CD4-positive, alpha-beta T cell (primary cell): Measurements from ENCODE around the gene BCDIN3D. TPM values are rescaled to one million over a fixed set of nuclear protein-coding genes. Genes with fewer than 3 reads are reported as not detected.

ENCODE experiments used
- ATAC-seq: fragments of 200-7000 bp; cut with Tn5 transposase; one replicate; pipeline ENCODE4 v1.10.0; 2022; ENCODE audit warnings: mild to moderate bottlenecking; ENCODE audit not compliant: poor library complexity
- CTCF ChIA-PET: fragments of 350-600 bp; sonication (Branson Sonifier 250); formaldehyde crosslinking; loops from one replicate; lab custom pipeline; 2021; ENCODE audit warnings: antibody characterized with exemption, inconsistent platforms; lab: Charles Lee
- POLR2A ChIA-PET: fragments of 350-600 bp; sonication (Branson Sonifier 250); formaldehyde crosslinking; loops from one replicate; lab custom pipeline; 2021; ENCODE audit warnings: antibody characterized with exemption, inconsistent platforms; lab: Charles Lee
- DNase-seq, 14 experiments: peaks; one replicate each; pipeline ENCODE4 v3.0.0-alpha.2; 2013 to 2020; ENCODE audit warnings: mixed read lengths in 2 of 14
- H3K27ac ChIP-seq, 2 donors: one replicate each; pipeline versions ENCODE4 v1.5.1 to v1.7.0; 2013; ENCODE audit warnings: low read length in 2 of 2, low read depth in 1 of 2, mild to moderate bottlenecking in 1 of 2
- H3K27me3 ChIP-seq, 2 experiments: 1 replicate in 1 of 2; 2 replicates in 1 of 2; pipeline versions ENCODE4 v1.6.1 to v1.7.0; 2013; ENCODE audit warnings: low read length in 2 of 2, control low read depth in 1 of 2, mild to moderate bottlenecking in 1 of 2, moderate library complexity in 1 of 2; ENCODE audit not compliant: insufficient read depth in 2 of 2, control insufficient read depth in 1 of 2
- H3K36me3 ChIP-seq: one replicate; pipeline ENCODE4 v1.6.1; 2013; ENCODE audit warnings: low read length, control low read depth; ENCODE audit not compliant: insufficient read depth
- H3K4me1 ChIP-seq: one replicate; pipeline ENCODE4 v1.6.1; 2013; ENCODE audit warnings: low read length, control low read depth; ENCODE audit not compliant: insufficient read depth
- H3K4me3 ChIP-seq: one replicate; pipeline ENCODE4 v1.5.1; 2013; ENCODE audit warnings: mild to moderate bottlenecking, low read length, moderate library complexity
- H3K9me3 ChIP-seq, 2 experiments: 1 replicate in 1 of 2; 2 replicates in 1 of 2; pipeline versions ENCODE4 v1.6.1 to v1.7.0; 2013; ENCODE audit warnings: low read length in 2 of 2, mild to moderate bottlenecking in 2 of 2, control low read depth in 1 of 2, moderate library complexity in 1 of 2; ENCODE audit not compliant: control insufficient read depth in 1 of 2, insufficient read depth in 1 of 2
- H3K27ac Mint-ChIP-seq: one replicate; pipeline ENCODE4 v1.8.0; 2020; ENCODE audit warnings: mixed read lengths
- H3K27me3 Mint-ChIP-seq: one replicate; pipeline ENCODE4 v1.8.0; 2021; ENCODE audit warnings: mixed read lengths
- H3K36me3 Mint-ChIP-seq: one replicate; pipeline ENCODE4 v1.8.0; 2021; ENCODE audit warnings: low read depth, mixed read lengths
- H3K4me1 Mint-ChIP-seq: one replicate; pipeline ENCODE4 v1.8.0; 2021; ENCODE audit warnings: low read depth, mixed read lengths
- H3K4me3 Mint-ChIP-seq: one replicate; pipeline ENCODE4 v1.8.0; 2020; ENCODE audit warnings: mild to moderate bottlenecking, mixed read lengths
- H3K9me3 Mint-ChIP-seq: one replicate; pipeline ENCODE4 v1.8.0; 2020; ENCODE audit warnings: mixed read lengths
- CTCF ChIP-seq: fragments of 200-600 bp; IDR thresholded peaks from one replicate; pipeline ENCODE4 v1.8.0; 2022; ENCODE audit warnings: antibody characterized with exemption, mild to moderate bottlenecking
- intact Hi-C, 2 experiments: fragments of 100-400 bp; cut with DNase I in 1 of 2; cut with micrococcal nuclease in 1 of 2; formaldehyde crosslinking; loops; one replicate each; pipeline versions ENCODE4 v1.15.1 to v1.9.0; 2023 to 2025; cut with DNase I, micrococcal nuclease
- total RNA-seq, 174 experiments: library from RNA in 2 of 174; stranded (reverse) in 2 of 174; gene quantifications; one replicate each; pipeline ENCODE4 v1.2.3 and lab custom pipeline; 2021 to 2026

Gene BCDIN3D
- total RNA-seq, 2 experiments from 2014 or later: 2.8 to 3.9 TPM

GRCh38 chr12:49878021-49878420, 35.1 kb upstream of the BCDIN3D start:
- POLR2A ChIA-PET: no interaction called here
- no peaks in the 10 kb centered on the region for H3K27me3 Mint-ChIP-seq
- no peaks in the 10 kb centered on the region for H3K36me3 Mint-ChIP-seq
- Histone ChIP-seq H3K27ac (no peak overlapping the region), H3K36me3 (no peaks in the 10 kb centered on the region), H3K4me3 (no peak overlapping the region), H3K27me3 (no peaks in the 10 kb centered on the region), H3K4me1 (no peaks in the 10 kb centered on the region), H3K9me3 (no peaks in the 10 kb centered on the region)
- no peak overlapping the region for H3K27ac Mint-ChIP-seq
- CTCF ChIA-PET: no interaction called here
- H3K4me3 Mint-ChIP-seq: no peak overlapping the region
- no peak for TF ChIP-seq CTCF
- no peaks in the 10 kb centered on the region for H3K4me1 Mint-ChIP-seq
- intact Hi-C loops: no loop called here
- H3K9me3 Mint-ChIP-seq: no peaks in the 10 kb centered on the region
- DNase-seq (no peak), ATAC-seq (no peak)

GRCh38 chr12:49877066-49877465, 34.2 kb upstream of the BCDIN3D start:
- Histone ChIP-seq H3K9me3 (no peaks in the 10 kb centered on the region), H3K4me1 (no peaks in the 10 kb centered on the region), H3K27ac (no peak overlapping the region), H3K36me3 (no peaks in the 10 kb centered on the region), H3K27me3 (no peaks in the 10 kb centered on the region), H3K4me3 (no peak overlapping the region)
- Mint-ChIP-seq H3K27ac (no peak overlapping the region), H3K4me1 (no peaks in the 10 kb centered on the region), H3K27me3 (no peaks in the 10 kb centered on the region), H3K4me3 (no peak overlapping the region), H3K36me3 (no peaks in the 10 kb centered on the region), H3K9me3 (no peaks in the 10 kb centered on the region)
- TF ChIP-seq CTCF: no peak
- intact Hi-C loops: no loop called here
- ATAC-seq (no peak), DNase-seq (no peak)
- ChIA-PET POLR2A (no interaction called here), CTCF (no interaction called here)

- Mint-ChIP-seq H3K27ac (no peak overlapping the region), H3K27me3 (no peaks in the 10 kb centered on the region), H3K36me3 (no peaks in the 10 kb centered on the region), H3K9me3 (no peaks in the 10 kb centered on the region), H3K4me3 (no peak overlapping the region), H3K4me1 (no peaks in the 10 kb centered on the region)
- Histone ChIP-seq H3K9me3 (no peaks in the 10 kb centered on the region), H3K27ac (no peak overlapping the region), H3K4me1 (no peaks in the 10 kb centered on the region), H3K4me3 (no peak overlapping the region), H3K27me3 (no peaks in the 10 kb centered on the region), H3K36me3 (no peaks in the 10 kb centered on the region)
- ATAC-seq (no peak), DNase-seq (no peak)
- TF ChIP-seq CTCF: no peak
- intact Hi-C loops: no loop called here
- ChIA-PET POLR2A (no interaction called here), CTCF (no interaction called here)
Measured at GRCh38 chr12:49876070-49876469, 33.2 kb upstream of the BCDIN3D start.
